GM12878 (cell line): Measurements from ENCODE around the gene CFAP99. TPM values are rescaled to one million over a fixed set of nuclear protein-coding genes. Genes with fewer than 3 reads are reported as not detected.

Experiments
- BCL3 ChIP-seq: IDR thresholded peaks from 2 replicates; pipeline ENCODE4 v1.6.1; 2011; ENCODE audit warnings: borderline replicate concordance, low read depth, mild to moderate bottlenecking, moderate library complexity, low read length; ENCODE audit not compliant: insufficient read depth, poor library complexity, severe bottlenecking
- BHLHE40 ChIP-seq, 2 experiments: fragments of 450-650 bp in 1 of 2; IDR thresholded peaks; 2 replicates each; pipeline ENCODE4 v1.6.1; 2011 to 2017; ENCODE audit warnings: low read depth in 2 of 2, borderline replicate concordance in 1 of 2, improper control_type of control experiment in 1 of 2, low read length in 1 of 2, mild to moderate bottlenecking in 1 of 2
- CHD1 ChIP-seq: IDR thresholded peaks from 2 replicates; pipeline ENCODE4 v1.6.1; 2012; ENCODE audit warnings: low read depth, low read length, improper control_type of control experiment
- CREB1 ChIP-seq: IDR thresholded peaks from 2 replicates; pipeline ENCODE4 v1.6.1; 2012; ENCODE audit warnings: low read depth, mild to moderate bottlenecking, inconsistent platforms
- CTCF ChIP-seq, 3 experiments: IDR thresholded peaks in 2 of 3; conservative IDR thresholded peaks in 1 of 3; 2 replicates each; pipeline ENCODE4 v1.5.1; 2011; ENCODE audit warnings: low read depth in 3 of 3, low read length in 3 of 3, mild to moderate bottlenecking in 3 of 3, control low read depth in 2 of 3, moderate library complexity in 2 of 3, inconsistent platforms in 1 of 3, mixed read lengths in 1 of 3; ENCODE audit not compliant: control insufficient read depth in 2 of 3, insufficient read depth in 1 of 3; ENCODE audit errors: extremely low read depth in 1 of 3
- E4F1 ChIP-seq: fragments of 450-650 bp; IDR thresholded peaks from 2 replicates; pipeline ENCODE4 v1.6.1; 2018; ENCODE audit warnings: borderline replicate concordance, mild to moderate bottlenecking; ENCODE audit not compliant: partially characterized antibody
- EP300 ChIP-seq, 2 experiments: fragments of 150-350 bp in 1 of 2; IDR thresholded peaks; 2 replicates each; pipeline ENCODE4 v1.6.1; 2011 to 2012; ENCODE audit warnings: low read depth in 2 of 2, low read length in 2 of 2, borderline replicate concordance in 1 of 2, improper control_type of control experiment in 1 of 2, inconsistent platforms in 1 of 2; ENCODE audit not compliant: control insufficient read depth in 1 of 2
- ESRRA ChIP-seq: IDR thresholded peaks from 2 replicates; pipeline ENCODE4 v1.6.1; 2012; ENCODE audit warnings: mild to moderate bottlenecking, low read length, improper control_type of control experiment
- EZH2 ChIP-seq: IDR thresholded peaks from 2 replicates; pipeline ENCODE4 v1.6.1; 2012; ENCODE audit warnings: low read depth, mild to moderate bottlenecking, control low read depth, inconsistent platforms, low read length, borderline replicate concordance; ENCODE audit not compliant: control insufficient read depth
- FOXK2 ChIP-seq: fragments of 450-650 bp; IDR thresholded peaks from 2 replicates; pipeline ENCODE4 v1.6.1; 2017; ENCODE audit warnings: mild to moderate bottlenecking, moderate library complexity
- GATAD2B ChIP-seq: fragments of 450-650 bp; conservative IDR thresholded peaks from 2 replicates; pipeline ENCODE4 v1.6.1; 2017; ENCODE audit warnings: low read depth, mild to moderate bottlenecking, moderate library complexity
- HDAC2 ChIP-seq: fragments of 200-600 bp; sonication (generic); IDR thresholded peaks from 2 replicates; pipeline ENCODE4 v1.6.1; 2017
- IKZF1 ChIP-seq: fragments of 450-650 bp; conservative IDR thresholded peaks from 2 replicates; pipeline ENCODE4 v1.6.1; 2017; ENCODE audit warnings: antibody characterized with exemption, mild to moderate bottlenecking
- MAX ChIP-seq: IDR thresholded peaks from 2 replicates; pipeline ENCODE4 v1.6.1; 2012; ENCODE audit warnings: low read depth, low read length, improper control_type of control experiment
- SIX5 ChIP-seq: IDR thresholded peaks from 2 replicates; pipeline ENCODE4 v1.6.1; 2011; ENCODE audit warnings: mild to moderate bottlenecking, low read depth, low read length, moderate library complexity; ENCODE audit not compliant: severe bottlenecking
- ZBTB33 ChIP-seq: fragments of 450-650 bp; IDR thresholded peaks from 2 replicates; pipeline ENCODE4 v1.6.1; 2017; ENCODE audit warnings: mild to moderate bottlenecking
- ZNF622 ChIP-seq: fragments of 450-650 bp; IDR thresholded peaks from 2 replicates; pipeline ENCODE4 v1.6.1; 2017; ENCODE audit warnings: mild to moderate bottlenecking, inconsistent platforms
- polyA plus RNA-seq, 11 experiments: library from polyadenylated mRNA; depleted of rRNA in 4 of 11; unstranded in 6 of 11; stranded (reverse) in 5 of 11; fragments of >200 nt; fragmentation: Nextera tagmentation in 4 of 11; fragmentation: Illumina TruSeq in 1 of 11; extraction: Ambion mirVana in 4 of 11; extraction: Trizol in 1 of 11; gene quantifications; 1 replicate in 1 of 11; 2 replicates in 10 of 11; pipeline versions ENCODE4 v1.2.1 to v1.2.3, GENCODE V29; 2011 to 2016; ENCODE audit warnings: inconsistent platforms in 2 of 11, missing spikeins in 2 of 11, low read depth in 1 of 11
- total RNA-seq, 4 experiments: library from RNA; depleted of rRNA in 3 of 4; stranded (reverse); fragments of >200 nt in 3 of 4; fragmentation: Illumina TruSeq in 1 of 4; extraction: Trizol in 1 of 4; gene quantifications; 2 replicates each; pipeline versions ENCODE4 v1.2.1 to v1.2.3, GENCODE V29; 2013 to 2021

The CFAP99 gene
- total and polyA plus RNA-seq, 10 of the 15 experiments (the other 5 are each of a cell fraction or from before 2014, with no cell fraction given), result not detected

GRCh38 chr4:2511645-2512131, 92.9 kb downstream of the CFAP99 start (continued):
- TF ChIP-seq MAX, result no peak
- peak in 1 of 3 experiments; percentile 17; a peak in 1 of 6 replicates for TF ChIP-seq CTCF (IDR thresholded peaks at IDR 0.05 in 2 of 3, conservative IDR thresholded peaks at IDR 0.05 in 1 of 3; ENCODE audit: control insufficient read depth in 2 of 3, extremely low read depth in 1 of 3, insufficient read depth in 1 of 3, low read depth in 3 of 3, low read length in 3 of 3)
- no peak for TF ChIP-seq FOXK2
- TF ChIP-seq ESRRA, result no peak
- no peak for TF ChIP-seq CHD1
- no peak for TF ChIP-seq HDAC2
- TF ChIP-seq SIX5, result no peak
- no peak for TF ChIP-seq GATAD2B
- peak in 1 of 2 experiments; percentile 24; a peak in 1 of 4 replicates for TF ChIP-seq BHLHE40 (IDR thresholded peaks at IDR 0.05; ENCODE audit: borderline replicate concordance in 1 of 2, low read depth in 2 of 2, low read length in 1 of 2)
- TF ChIP-seq BCL3, result no peak
- TF ChIP-seq CREB1, result 0 out of 2 replicates have a peak, but pooled peaks have one; percentile 21
- no peak for TF ChIP-seq EP300 (IDR thresholded peaks at IDR 0.05; ENCODE audit: borderline replicate concordance in 1 of 2, control insufficient read depth in 1 of 2, low read depth in 2 of 2, low read length in 2 of 2)
- TF ChIP-seq ZNF622, result no peak
- TF ChIP-seq ZBTB33, result no peak
- 0 out of 2 replicates have a peak, but pooled peaks have one; percentile 16 for TF ChIP-seq IKZF1
- TF ChIP-seq E4F1, result no peak
- TF ChIP-seq EZH2, result no peak
